ENCODE measurements around the gene HAUS3. TPM values are rescaled to one million over a fixed set of nuclear protein-coding genes. Genes with fewer than 3 reads are reported as not detected.

The HAUS3 gene
- total and polyA plus RNA-seq, 10 of the 15 experiments (the other 5 are each of a cell fraction or from before 2014, with no cell fraction given): 4.2 to 23.9 (median 12.3) TPM

DNA sequence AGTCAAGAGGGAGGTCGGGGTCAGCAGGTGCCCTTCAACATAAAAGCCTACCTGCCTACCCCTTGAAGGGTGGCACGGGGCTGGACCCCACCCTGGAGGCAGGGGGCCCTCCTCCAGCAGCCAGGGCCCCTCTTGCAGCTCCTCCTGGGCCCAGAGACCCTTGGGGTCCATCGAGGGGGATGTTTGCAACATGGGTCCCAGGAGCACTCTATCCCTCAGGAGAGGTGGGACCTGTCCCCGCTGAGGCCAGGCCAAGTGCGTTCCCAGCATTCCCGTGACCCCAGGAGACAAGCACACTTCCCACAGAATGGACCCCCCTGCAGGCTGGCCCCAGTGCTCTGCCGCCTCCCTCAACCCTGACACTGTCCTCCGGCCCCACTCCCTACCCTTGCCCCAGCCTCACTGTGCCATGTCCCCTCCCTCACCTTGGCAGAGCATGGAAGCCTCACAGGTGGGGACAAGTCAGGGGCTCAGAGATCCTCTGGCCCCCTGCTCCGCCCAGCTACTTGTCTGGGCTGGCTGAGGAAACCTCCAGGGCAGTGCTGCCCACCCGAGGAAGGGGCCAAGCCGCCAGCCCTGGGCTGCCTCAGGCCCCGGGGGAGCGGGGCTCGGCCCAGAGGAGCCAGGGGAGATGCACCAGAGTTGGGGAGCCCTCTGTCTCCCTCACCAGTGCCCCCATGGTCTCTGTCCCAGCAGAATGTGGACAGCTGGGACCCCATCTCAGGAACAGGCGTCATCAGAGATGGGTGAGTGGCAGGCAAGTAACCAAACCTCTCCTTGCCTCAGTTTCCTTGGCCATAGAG is 17.8 kb upstream of the HAUS3 start:
- SMC1A ChIA-PET (ENCODE audit: uncharacterized antibody, unreplicated experiment): no interaction called here
- in situ Hi-C loops (cut with MboI) (no loop called here), intact Hi-C loops (cut with micrococcal nuclease; ENCODE audit: unreplicated experiment) (loop anchor here (10.0 kb wide), 1 partner anchor 815 kb away; the partner anchor contains the start of genes HTT and HTT-AS)
- Histone ChIP-seq H2AFZ (ENCODE audit: control insufficient read depth, low read depth, low read length) (no peak overlapping the region), H3K9ac (ENCODE audit: control insufficient read depth, insufficient read depth, low read length) (no peak overlapping the region; the same call in 1 of the 2 replicates), H3K4me2 (ENCODE audit: control insufficient read depth, insufficient read depth) (peak overlapping the region; percentile 89), H4K20me1 (ENCODE audit: control insufficient read depth, insufficient read depth) (no peaks in the 10 kb centered on the region; the same call in 1 of the 2 replicates), H3K27ac (ENCODE audit: control insufficient read depth, insufficient read depth) (no peak overlapping the region), H3K9me3 (replicated peaks; ENCODE audit: control insufficient read depth, insufficient read depth, low read length) (no peaks in the 10 kb centered on the region), H3K4me1 (ENCODE audit: control insufficient read depth, insufficient read depth, low read length) (no peaks in the 10 kb centered on the region; the same call in 1 of the 2 replicates), H3K4me3 (peak overlapping the region; percentile 88; the same call in 1 of the 2 replicates), H3K27me3 (replicated peaks in 1 of 2; ENCODE audit: control insufficient read depth in 2 of 2, insufficient read depth in 2 of 2, low read length in 1 of 2) (no peaks in the 10 kb centered on the region), H3K79me2 (ENCODE audit: control insufficient read depth, insufficient read depth, low read length) (peaks cover 10% of the 10 kb centered on the region), H3K36me3 (ENCODE audit: control insufficient read depth in 2 of 2, insufficient read depth in 2 of 2, low read length in 1 of 2) (peaks cover 0 to 2% of the 10 kb centered on the region in 2 experiments; a peak in 2 of 4 replicates)
- no peak for ATAC-seq
- RAD21 ChIA-PET (ENCODE audit: unreplicated experiment): no interaction called here
- no peak for FAIRE-seq
- no TSS peak for BruUV-seq (replicated peaks)
- 87% methylated on average over 15 of the region's 15 CpGs for WGBS (ENCODE audit: insufficient coverage, insufficient replicate concordance, low lambda C conversion rate, missing lambda C conversion rate)
- CTCF ChIA-PET: no interaction called here
- DNase-seq (ENCODE audit: low read depth, low spot score): no peak
- POLR2A ChIA-PET: interaction anchor here (1.3 kb wide), 1 partner anchor 18 kb away, joined by 5 read pairs; the partner anchor contains the start of genes HAUS3 and POLN
- TF ChIP-seq EZH2 (IDR thresholded peaks at IDR 0.05; ENCODE audit: borderline replicate concordance, control insufficient read depth, low read depth, low read length) (no peak), BCLAF1 (IDR thresholded peaks at IDR 0.05) (no peak), USF2 (IDR thresholded peaks at IDR 0.05; ENCODE audit: borderline replicate concordance, low read depth, low read length) (no peak), ZZZ3 (IDR thresholded peaks at IDR 0.05; ENCODE audit: control insufficient read depth, insufficient read length, low read depth) (no peak), ZBTB11 (CRISPR knock-in tag; IDR thresholded peaks at IDR 0.05) (no peak), FOS (IDR thresholded peaks at IDR 0.05; ENCODE audit: borderline replicate concordance, extremely low read depth, insufficient read length) (no peak), HDAC6 (IDR thresholded peaks at IDR 0.05; ENCODE audit: unreplicated experiment) (no peak), SP1 (IDR thresholded peaks at IDR 0.05; ENCODE audit: low read depth, low read length) (no peak)
- TF ChIP-seq, protein P1, sequence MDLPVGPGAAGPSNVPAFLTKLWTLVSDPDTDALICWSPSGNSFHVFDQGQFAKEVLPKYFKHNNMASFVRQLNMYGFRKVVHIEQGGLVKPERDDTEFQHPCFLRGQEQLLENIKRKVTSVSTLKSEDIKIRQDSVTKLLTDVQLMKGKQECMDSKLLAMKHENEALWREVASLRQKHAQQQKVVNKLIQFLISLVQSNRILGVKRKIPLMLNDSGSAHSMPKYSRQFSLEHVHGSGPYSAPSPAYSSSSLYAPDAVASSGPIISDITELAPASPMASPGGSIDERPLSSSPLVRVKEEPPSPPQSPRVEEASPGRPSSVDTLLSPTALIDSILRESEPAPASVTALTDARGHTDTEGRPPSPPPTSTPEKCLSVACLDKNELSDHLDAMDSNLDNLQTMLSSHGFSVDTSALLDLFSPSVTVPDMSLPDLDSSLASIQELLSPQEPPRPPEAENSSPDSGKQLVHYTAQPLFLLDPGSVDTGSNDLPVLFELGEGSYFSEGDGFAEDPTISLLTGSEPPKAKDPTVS (IDR thresholded peaks at IDR 0.05; ENCODE audit: low read depth, low read length): no peak

Measured in GM12878 (cell line).